NCI-H2107 treated with DMSO at 0.1 percent for 48 hours (cell line): ENCODE measurements around the gene BEND4.

ENCODE experiments used
- DNase-seq: peaks from one replicate; lab custom pipeline; 2025; ENCODE audit not compliant: unreplicated experiment; lab: John Stamatoyannopoulos, UW

The BEND4 gene

GRCh38 chr4:42112846-42113245 lies 39.6 kb downstream of the BEND4 start:
- DNase-seq, result no peak

DNA sequence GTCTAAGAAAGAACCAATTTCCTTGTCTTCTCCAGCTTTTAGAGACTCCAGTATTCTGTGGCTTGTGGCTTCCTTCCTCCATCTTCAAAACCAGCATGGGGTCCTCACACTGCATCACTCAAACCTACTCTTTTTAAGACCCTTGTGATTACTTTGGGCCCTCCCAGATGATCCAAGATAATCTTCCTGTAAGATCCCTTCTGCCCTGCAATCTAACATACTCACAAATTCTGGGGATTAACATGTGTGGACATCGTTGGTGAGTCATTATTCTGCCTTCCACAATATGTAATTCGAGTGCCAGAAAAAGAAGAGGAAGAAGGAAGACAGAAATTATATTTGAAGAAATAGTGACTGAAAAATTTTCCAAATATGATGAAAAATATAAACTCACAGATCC lies 47.9 kb downstream of the BEND4 start:
- DNase-seq, result no peak

DNA sequence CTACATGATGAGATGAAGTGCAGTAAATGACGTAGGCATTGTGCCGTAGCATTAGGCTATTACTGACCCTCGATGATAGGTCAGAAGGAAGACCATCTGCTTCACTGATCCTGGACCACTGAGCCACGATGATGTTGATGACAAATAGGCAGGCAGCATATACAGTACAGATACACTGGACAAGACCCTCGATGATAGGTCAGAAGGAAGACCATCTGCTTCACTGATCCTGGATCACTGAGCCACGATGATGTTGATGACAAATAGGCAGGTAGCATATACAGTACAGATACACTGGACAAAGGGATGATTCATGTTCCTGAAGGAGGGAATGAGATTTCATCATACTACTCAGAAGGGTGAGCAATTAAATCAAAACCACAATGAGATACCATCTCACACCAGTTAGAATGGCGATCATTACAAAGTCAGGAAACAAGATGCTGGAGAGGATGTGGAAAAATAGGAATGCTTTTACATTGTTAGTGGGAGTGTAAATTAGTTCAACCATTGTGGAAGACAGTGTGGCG lies 50.9 kb downstream of the BEND4 start:
- no peak for DNase-seq

DNA sequence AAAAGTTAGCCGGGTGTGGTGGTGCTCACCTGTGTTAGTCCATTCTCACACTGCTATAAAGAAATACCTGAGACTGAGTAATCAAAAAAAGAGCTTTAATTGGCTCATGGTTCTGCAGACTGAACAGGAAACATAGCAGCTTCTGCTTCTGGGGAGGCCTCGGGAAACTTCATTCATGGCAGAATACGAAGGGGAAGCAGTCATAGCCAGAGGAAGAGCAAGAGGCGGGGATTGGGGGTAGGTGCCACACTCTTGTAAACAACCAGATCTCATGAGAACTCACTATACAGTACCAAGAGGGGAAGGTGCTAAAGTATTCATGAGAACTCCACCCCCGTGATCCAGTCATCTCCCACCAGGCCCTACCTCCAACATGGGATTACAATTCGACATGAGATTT lies 64.1 kb downstream of the BEND4 start:
- no peak for DNase-seq

DNA sequence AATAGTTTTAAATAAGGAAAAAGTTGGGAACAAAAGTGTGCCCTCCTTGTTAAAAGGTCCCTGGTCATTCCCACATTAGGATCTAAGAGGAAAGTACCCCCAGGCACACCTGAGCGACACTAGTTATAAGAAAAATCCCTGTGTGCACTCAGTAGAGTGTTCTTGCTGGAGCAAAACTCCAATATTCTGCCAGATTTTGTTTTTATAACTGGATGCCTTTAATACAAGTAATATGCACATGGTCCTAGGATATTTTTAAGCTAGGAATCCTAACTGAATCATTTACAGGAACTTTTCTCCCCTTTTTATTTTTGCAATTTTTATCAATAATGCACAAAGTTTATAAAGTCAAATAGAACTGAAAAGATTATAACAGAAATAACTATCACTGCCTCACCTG lies 68.6 kb downstream of the BEND4 start:
- DNase-seq, result no peak

- no peak for DNase-seq
Measured at GRCh38 chr4:42080306-42080705, 72.1 kb downstream of the BEND4 start.

GRCh38 chr4:42078184-42078801 lies 74.2 kb downstream of the BEND4 start:
- no peak for DNase-seq

DNA sequence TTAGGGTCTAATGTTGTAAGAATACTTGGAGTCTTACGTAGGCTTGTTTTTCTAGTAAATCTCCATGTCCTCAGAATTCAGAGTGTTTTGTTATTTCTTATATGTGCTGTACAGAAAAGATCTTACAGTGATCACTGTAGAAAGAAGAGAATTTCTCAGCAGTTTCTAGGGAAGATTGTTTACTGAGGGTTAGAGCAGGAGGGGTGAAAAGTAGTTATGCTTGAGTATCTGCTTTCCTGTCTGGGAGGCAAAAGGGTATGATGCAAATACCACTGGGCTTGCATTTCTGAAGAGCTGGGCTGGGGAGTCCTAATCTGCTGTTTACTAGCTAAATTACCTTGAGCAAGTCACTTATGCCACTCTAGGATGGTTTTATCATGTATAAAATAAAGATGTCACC lies 78.2 kb downstream of the BEND4 start:
- no peak for DNase-seq

DNA sequence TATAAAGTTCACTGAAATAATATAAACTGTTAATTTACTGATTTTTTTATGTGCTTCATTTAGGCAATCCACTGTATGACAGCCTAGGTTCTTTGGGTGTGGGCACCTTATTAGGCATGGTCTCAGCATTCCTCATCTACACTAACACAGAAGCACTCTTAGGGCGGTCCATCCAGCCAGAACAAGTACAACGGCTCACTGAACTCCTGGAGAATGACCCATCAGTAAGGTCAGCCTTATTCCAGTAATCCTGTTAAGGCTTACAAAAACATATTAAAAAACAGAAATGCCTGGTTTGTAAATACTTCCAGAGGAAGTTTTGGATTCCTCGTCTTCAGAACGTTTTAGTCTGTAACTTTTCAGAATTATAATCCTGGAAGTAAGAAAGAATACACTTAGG lies 82.0 kb downstream of the BEND4 start:
- no peak for DNase-seq

DNA sequence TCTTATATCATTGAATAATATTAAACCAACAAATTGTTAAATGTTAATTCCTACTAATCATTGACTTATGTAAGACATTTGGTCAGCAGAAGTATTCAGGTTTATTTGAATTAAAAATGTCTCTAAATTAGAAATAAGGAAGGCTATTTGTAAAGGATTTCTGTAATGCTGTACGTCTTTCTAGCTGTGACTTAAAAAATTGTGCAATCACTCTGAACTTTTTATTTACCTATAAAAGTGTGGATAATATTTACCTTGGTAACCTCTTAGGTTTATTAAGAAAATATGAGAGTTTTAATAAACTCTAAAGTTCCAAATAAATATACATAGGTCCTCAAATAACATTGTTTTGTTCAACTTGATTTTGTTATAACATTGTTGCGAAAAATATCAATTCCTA lies 85.2 kb downstream of the BEND4 start:
- no peak for DNase-seq

- DNase-seq, result no peak
Measured at GRCh38 chr4:42066402-42066801, 86.1 kb downstream of the BEND4 start.
